ENCODE data around the gene ADAMTS4.
A peak's percentile ranks its signal among the peaks of the same experiment; 100 is the strongest.
"Not testable (repeated sequence)": the region's sequence is repeated elsewhere in the genome, so short reads cannot be mapped to it uniquely, and the experiment has no call there.

ADAMTS4 gene

GRCh38 chr1:161198897-161199431, at the start of gene ADAMTS4:
TSS of gene ADAMTS4 (minus strand) at chr1:161199054. CDS start at chr1:161198627, 427 bp downstream.
- no peak for DNase-seq

- no peak for DNase-seq
Observed at GRCh38 chr1:161244888-161245287, 46.0 kb upstream of the ADAMTS4 start.

DNA sequence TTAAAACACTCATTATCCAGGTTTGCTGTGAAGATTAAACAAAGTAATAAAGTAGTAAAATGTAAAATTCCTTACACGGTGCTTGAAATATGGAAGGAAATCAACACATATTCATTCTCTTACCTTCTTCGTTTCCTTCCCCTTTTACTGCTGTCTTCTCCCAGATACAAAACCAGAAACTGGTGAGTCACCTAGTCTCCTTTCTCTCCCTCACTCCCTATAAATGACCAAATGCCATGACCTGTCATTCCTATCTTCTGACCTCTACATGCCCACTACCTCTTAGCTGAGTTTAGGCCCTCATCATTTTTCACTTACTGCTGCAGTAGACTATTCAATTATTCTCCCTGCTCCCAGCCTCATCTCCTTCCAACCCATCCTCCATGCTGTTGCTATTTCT, 43.5 kb upstream of the ADAMTS4 start:
- DNase-seq = no peak

GRCh38 chr1:161241682-161242081, 42.8 kb upstream of the ADAMTS4 start:
- DNase-seq = no peak

- DNase-seq = no peak
Observed at GRCh38 chr1:161238039-161238473, 39.2 kb upstream of the ADAMTS4 start, which contains the start of gene NR1I3. TSS of gene NR1I3 (minus strand) at chr1:161238203. CDS start at chr1:161236565, 1,638 bp downstream.

- DNase-seq = no peak
Observed at GRCh38 chr1:161235957-161236775, 37.3 kb upstream of the ADAMTS4 start.

GRCh38 chr1:161233102-161233501, 34.2 kb upstream of the ADAMTS4 start:
- DNase-seq = no peak

- DNase-seq = no peak
Observed at GRCh38 chr1:161230762-161231161, 31.9 kb upstream of the ADAMTS4 start.

- DNase-seq = no peak
Observed at GRCh38 chr1:161229896-161230295, 31.0 kb upstream of the ADAMTS4 start.

DNA sequence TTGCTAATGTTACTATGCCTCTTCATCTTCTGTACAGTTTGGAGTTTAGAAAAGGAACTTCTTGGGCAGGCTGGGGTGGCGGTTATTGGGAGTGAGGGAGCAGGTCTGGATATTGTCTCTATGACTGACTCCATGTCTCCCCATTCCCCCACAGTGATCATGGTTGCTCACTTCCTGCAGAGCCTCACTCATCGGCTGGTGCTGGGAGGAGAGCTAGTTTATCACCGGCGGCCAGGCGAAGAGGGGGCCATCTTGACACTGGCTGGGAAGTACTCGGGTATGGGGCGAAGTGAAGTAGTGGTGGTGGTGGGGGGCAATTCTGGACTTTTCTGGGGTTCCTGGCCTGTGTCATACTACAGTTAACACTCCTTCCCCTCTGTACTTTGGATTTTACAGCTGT, 29.2 kb upstream of the ADAMTS4 start:
- no peak for DNase-seq

DNA sequence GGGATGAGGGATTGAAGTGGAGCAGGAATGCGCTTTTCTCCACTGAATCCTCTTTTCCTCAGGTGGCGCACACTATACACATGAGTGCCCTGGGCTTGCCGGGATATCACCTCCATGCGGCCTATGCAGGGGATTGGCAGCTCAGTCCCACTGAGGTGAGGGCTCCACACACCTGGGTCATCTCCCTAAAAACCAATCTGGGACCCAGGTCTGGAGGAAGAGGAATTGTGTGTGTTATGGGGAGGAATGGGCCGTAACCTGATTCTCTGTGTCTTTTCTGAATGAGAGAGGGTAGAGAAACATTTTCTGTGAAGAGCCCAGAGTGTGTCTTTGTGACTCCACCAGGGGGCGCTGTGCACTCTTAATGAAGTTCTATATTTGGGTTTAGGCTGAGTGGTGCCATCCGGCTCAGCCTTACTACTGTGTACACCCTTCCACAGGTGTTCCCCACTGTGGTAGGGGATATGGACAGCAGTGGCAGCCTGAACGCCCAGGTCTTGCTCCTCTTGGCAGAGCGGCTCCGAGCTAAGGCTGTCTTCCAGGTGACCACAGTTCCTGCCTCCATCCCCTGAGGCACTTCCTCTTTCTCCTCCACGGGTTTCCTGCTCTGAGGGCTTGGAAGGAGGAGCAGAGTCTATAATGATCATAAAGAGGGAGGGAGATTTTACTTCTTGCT, 28.5 kb upstream of the ADAMTS4 start:
- DNase-seq = peak; percentile 88

DNA sequence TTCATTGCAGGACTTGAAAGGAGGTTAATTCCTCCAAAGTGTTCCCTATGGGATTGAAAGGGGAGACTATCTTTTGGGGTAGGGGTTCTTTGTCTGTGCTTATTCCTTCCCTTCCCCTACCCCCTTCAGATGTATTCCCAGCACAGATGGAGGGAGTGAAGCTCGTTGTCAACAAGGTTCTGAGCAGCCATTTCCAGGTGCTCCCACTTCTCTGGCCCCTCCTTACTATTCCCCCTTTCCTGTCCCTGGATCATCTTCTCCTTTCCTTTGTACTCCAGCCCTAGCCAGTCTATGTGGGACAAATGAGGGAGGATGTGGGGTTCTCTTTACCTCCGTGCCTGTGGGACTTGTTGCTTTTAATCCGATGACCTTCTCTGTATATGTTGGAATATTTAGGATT, 27.9 kb upstream of the ADAMTS4 start:
- no peak for DNase-seq

- no peak for DNase-seq
Observed at GRCh38 chr1:161226320-161226711, 27.5 kb upstream of the ADAMTS4 start.

- peak; percentile 85 for DNase-seq
Observed at GRCh38 chr1:161225534-161226319, 26.9 kb upstream of the ADAMTS4 start, which contains the start of gene TOMM40L. TSS of gene TOMM40L (plus strand) at chr1:161226060. CDS start at chr1:161226490, 430 bp downstream.

DNA sequence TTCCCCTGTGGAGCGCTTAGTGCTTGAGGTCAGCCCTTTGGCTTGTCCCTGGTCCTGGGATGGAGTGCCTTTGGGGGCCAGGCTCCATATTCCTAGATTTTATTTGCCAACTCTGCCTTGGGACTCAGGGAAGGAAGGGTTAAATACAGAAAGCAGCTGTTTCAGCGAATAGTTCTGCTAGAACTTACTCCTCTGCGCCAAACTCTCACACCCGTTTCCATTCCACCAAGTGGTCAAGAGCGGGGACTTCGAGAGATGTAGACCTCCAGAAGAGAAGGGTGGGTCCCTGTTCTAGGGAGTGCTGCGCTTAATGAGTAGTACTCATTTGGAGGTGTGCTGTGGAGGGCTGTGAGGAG, 26.3 kb upstream of the ADAMTS4 start:
- DNase-seq = no peak

DNA sequence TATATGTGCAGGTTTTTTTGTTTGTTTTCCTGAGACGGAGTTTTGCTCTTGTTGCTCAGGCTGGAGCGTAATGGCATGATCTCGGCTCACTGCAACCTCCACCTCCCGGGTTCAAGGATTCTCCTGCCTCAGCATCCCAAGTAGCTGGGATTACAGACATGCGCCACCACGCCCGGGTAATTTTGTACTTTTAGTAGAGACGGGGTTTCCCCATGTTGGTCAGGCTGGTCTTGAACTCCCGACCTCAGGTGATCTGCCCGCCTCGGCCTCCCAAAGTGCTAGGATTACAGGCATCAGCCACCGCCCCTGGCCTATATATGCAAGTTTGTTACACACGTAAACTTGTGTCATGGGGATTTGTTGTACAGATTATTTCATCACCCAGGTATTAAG, 25.8 kb upstream of the ADAMTS4 start:
- not testable (repeated sequence) for DNase-seq

DNA sequence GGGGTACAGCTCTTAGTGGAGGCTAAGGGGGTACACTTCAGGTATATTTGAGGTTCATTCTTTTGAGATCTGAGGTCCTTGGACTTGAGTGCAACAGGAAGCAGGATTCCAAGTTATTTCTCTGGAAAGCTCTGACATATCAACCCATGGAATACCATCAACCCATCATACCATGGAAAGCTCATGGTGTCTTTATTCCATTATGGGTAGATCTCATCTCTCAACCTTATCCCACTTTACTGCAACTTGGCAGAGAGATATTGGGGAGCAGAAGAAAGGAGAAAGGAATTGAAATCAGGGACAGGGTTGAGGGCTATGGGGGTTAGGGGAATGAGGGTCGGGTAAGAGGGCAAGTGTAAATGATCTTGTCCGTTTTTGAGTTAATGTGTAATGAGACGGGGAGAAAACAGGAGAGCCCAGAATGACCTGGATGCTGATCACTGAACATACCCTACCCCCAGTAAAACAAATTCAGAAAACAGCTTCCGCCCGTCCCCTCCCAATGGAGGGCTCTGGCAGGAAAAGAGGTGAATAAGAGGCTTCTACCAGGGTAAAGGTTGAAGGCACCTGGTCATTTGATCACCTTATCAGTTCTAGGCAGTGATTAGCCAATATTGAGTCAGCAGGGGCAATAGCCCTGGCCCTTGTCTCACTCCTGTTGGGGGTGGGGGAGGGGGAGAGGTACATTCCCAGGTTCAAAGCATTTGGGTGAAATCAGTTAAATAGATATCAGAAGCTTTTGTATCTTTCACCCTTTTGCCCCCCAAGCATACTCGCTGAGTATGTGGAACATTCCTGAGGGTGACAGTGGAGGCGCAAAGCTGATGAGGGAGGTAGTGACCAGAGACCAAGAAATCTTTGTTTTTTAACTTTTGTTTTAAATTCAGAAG, 25.2 kb upstream of the ADAMTS4 start:
- DNase-seq = no peak

DNA sequence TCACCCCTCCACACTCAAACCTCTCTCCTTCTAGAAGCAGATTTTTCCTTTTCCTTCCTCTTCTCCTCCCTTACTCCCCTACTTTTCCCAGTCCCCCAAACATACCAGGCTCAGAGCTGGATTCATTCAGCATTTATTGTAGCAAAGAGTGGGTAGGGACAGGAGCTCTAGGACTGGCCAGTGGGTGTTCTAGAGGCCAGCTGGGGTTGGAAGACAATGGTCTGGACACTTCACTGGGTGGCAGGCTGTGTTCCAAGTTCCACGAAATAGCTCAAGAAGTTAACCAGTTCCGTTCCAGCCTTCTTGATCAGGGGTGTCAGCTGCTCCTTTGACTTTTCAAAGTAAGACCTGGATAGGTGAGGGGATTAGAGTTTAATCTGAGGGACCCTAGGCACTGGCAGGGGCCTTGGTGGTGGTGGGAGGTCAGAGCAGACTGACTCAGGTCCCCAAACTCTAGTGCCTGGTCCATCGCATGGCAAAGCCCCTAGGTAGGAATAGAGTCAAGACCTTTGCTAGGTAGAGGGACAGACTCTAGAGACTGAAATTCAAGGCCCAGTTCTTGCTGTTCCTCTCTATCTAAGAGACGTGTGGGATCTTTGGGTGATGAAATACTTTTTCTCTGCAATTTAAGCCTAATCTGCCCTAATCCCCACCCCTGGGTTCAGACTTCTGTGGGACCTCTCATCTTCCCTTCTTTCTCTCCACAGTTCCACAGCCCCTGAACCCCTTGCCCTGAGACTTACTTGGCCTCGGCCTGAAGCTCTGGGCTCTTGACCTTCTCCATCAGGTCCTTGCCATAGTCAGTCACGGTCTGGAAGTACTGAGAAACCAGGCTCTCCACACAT, 23.5 kb upstream of the ADAMTS4 start:
- DNase-seq = no peak

DNA sequence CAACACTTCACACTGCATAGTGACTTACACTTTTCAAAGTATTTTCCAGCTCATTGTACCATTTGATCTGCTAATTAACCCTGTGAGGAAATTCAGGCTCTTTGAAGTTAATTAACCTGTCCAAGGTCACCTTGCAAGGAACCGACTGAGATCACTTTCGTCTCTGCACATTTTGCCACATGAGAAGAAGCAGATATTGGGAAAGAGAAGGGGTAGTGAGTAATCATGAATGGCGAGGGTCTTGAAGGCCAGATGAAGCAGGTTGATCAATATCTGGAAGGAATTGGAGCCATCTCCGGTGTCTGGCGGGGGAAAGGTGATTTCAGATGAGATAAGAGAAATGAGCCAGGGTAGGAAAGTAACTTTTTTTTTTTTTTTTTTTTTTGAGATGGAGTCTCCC, 21.1 kb upstream of the ADAMTS4 start:
- no peak for DNase-seq

DNA sequence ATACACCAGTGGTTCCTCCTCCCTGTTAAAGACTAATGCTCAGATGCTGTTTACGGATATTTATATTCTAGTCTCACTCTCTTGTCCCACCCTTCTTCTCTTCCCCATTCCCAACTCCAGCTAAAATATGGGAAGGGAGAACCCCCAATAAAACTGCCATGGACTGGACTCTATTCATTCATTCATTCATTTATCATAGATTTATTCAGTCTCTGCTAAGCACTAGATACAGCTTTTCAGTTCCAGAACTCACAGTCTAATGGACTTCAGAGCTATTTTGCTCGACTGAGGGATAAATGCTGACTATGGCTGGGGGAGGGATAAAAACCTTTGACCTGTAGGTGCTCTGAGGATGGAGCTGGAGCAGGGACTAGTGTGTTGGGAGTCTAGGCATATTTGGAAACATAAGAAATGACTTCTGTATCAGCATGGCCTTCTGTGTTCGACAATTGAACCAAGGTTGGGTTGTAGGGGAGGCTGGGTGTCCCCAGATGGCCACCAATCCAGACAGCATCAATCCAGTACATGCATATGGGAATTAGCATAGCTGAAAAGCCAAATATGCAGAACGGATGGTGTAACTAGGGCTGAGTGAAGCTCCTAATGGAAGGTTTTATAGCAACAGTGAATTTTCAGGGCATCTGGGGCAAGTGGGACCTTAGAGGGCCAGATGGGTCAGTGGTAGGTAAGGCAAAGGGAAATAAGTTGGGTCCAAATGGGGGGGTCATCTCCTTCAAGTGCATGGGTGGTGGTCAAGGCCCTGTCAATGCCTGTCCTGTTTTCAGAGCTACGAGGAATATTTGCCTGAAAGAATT, 20.4 kb upstream of the ADAMTS4 start:
- no peak for DNase-seq
